ENCODE data around the gene RCAN1.

Gene RCAN1

DNA sequence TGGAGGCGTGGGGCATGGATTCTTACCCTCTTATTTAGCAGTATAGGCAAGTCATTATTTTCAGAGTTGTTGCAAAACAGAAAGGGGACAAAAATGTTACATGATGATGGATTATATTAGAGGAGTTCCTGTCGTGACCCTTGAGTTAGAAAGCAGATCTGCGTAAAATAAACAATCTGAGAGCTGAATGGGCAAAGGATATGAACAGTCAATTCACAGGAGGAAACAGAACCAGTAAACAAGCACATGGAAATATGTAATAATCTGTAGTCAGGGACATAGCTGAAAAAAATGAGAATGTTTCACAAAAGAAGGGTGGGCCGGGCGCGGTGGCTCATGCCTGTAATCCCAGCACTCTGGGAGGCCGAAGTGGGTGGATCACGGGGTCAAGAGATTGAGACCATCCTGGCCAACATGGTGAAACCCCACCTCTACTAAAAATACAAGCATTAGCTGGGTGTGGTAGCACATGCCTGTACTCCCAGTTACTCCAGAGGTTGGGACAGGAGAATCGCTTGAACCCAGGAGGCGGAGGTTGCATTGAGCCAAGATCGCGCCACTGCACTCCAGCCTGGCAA, 20.9 kb downstream of the RCAN1 start:
- POLR2A ChIA-PET: no interaction called here
- H3K4me3 ChIP-seq (ENCODE audit: low read depth, low read length): no peak overlapping the region
- CTCF ChIA-PET: interaction anchor here (0.6 to 5.5 kb wide), 5 partner anchors 9 to 602 kb away, joined by 3 to 52 read pairs (median 13); no protein-coding TSS in a partner anchor
- DNase-seq (ENCODE audit: low read depth, low spot score): no peak
- TF ChIP-seq, protein P1, sequence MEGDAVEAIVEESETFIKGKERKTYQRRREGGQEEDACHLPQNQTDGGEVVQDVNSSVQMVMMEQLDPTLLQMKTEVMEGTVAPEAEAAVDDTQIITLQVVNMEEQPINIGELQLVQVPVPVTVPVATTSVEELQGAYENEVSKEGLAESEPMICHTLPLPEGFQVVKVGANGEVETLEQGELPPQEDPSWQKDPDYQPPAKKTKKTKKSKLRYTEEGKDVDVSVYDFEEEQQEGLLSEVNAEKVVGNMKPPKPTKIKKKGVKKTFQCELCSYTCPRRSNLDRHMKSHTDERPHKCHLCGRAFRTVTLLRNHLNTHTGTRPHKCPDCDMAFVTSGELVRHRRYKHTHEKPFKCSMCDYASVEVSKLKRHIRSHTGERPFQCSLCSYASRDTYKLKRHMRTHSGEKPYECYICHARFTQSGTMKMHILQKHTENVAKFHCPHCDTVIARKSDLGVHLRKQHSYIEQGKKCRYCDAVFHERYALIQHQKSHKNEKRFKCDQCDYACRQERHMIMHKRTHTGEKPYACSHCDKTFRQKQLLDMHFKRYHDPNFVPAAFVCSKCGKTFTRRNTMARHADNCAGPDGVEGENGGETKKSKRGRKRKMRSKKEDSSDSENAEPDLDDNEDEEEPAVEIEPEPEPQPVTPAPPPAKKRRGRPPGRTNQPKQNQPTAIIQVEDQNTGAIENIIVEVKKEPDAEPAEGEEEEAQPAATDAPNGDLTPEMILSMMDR (IDR thresholded peaks at IDR 0.05; ENCODE audit: insufficient read depth, low read length, missing control alignments): no peak

GRCh38 chr21:34593423-34593822, 21.5 kb downstream of the RCAN1 start:
- ChIA-PET CTCF (interaction anchor here (0.6 to 5.5 kb wide), 6 partner anchors 9 to 601 kb away, joined by 3 to 52 read pairs (median 11); no protein-coding TSS in a partner anchor), POLR2A (no interaction called here)
- H3K4me3 ChIP-seq (ENCODE audit: low read depth, low read length): no peak overlapping the region
- DNase-seq (ENCODE audit: low read depth, low spot score): no peak
- TF ChIP-seq, protein P1 (IDR thresholded peaks at IDR 0.05; ENCODE audit: insufficient read depth, low read length, missing control alignments): no peak

- H3K4me3 ChIP-seq (ENCODE audit: low read depth, low read length): no peak overlapping the region
- no peak for DNase-seq (ENCODE audit: low read depth, low spot score)
- ChIA-PET CTCF (interaction anchor here (0.9 to 5.5 kb wide), 5 partner anchors 11 to 82 kb away, joined by 4 to 52 read pairs (median 13); no protein-coding TSS in a partner anchor), POLR2A (no interaction called here)
- TF ChIP-seq, protein P1 (IDR thresholded peaks at IDR 0.05; ENCODE audit: insufficient read depth, low read length, missing control alignments): no peak
Measured at GRCh38 chr21:34592120-34592955, 22.6 kb downstream of the RCAN1 start.

- TF ChIP-seq, protein P1 (IDR thresholded peaks at IDR 0.05; ENCODE audit: insufficient read depth, low read length, missing control alignments): no peak
- H3K4me3 ChIP-seq (ENCODE audit: low read depth, low read length): no peak overlapping the region
- no peak for DNase-seq (ENCODE audit: low read depth, low spot score)
- CTCF ChIA-PET: interaction anchor here (1.7 to 5.5 kb wide), 3 partner anchors 9 to 80 kb away, joined by 6 to 50 read pairs (median 6); no protein-coding TSS in a partner anchor
- POLR2A ChIA-PET: no interaction called here
Measured at GRCh38 chr21:34590520-34590919, 24.4 kb downstream of the RCAN1 start.

DNA sequence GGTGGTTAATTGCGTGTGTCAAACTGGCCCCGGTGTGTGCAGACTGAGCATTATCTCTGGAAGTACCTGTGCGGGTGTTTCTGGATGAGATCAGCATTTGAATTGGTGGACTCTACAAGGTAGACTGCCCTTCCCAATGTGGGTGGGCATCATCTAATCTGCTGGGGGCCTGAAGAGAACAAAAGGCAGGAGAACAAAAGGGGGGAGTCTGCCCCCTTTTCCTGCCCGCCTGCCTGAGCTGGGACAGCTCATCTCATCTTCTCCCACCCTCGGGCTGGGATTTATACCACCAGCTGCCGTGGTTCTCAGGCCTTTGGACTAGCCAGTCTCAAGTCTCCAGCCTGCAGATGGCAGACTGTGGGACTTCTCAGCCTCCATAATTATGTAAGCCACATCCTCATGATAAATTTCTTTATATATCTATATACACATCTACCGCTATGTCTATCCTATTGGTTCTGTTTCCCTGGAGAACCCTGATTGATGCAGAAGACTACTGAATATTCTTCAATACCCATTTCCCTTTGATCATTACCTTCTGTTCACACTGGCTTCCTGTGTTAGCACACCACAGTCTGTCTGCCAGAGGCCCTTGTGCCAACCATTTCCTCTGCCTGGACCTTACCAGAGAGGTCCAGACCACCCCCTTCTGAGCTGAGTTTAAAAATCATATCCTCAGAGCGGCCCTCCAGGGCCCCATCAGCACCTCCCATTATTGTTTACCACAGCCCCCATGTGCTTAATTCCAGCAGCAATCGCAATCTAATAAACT, 25.2 kb downstream of the RCAN1 start:
- POLR2A ChIA-PET: no interaction called here
- TF ChIP-seq, protein P1 (IDR thresholded peaks at IDR 0.05; ENCODE audit: insufficient read depth, low read length, missing control alignments): no peak
- H3K4me3 ChIP-seq (ENCODE audit: low read depth, low read length): no peak overlapping the region
- CTCF ChIA-PET: interaction anchor here (1.7 to 5.5 kb wide), 3 partner anchors 8 to 79 kb away, joined by 6 to 50 read pairs (median 6); no protein-coding TSS in a partner anchor
- DNase-seq (ENCODE audit: low read depth, low spot score): no peak

Data from AG04449 (cell line).